Omental fat pad (tissue), 4 donors: ENCODE data around the gene GHRHR. TPM values are rescaled to one million over a fixed set of nuclear protein-coding genes. Genes with fewer than 3 reads are reported as not detected.

Source experiments
- ATAC-seq: fragments of 150-250 bp; one replicate; pipeline ENCODE4 v1.9.1; 2016; ENCODE audit warnings: mild to moderate bottlenecking, moderate library complexity; ENCODE audit not compliant: low FRiP score
- DNase-seq: peaks from one replicate; pipeline ENCODE4 v3.0.0-alpha.2; 2019; ENCODE audit warnings: low spot score
- CTCF ChIP-seq, 3 donors: fragments of 450-650 bp; IDR thresholded peaks; one replicate each; pipeline ENCODE4 v1.5.1; 2016 to 2017; ENCODE audit warnings: antibody characterized with exemption in 3 of 3, mild to moderate bottlenecking in 3 of 3, moderate library complexity in 2 of 3
- total RNA-seq, 4 donors: library from RNA; depleted of rRNA; stranded (reverse); fragments of >200 nt; gene quantifications; one replicate each; pipeline ENCODE4 v1.1.0, GENCODE V29; 2016

The GHRHR gene
- total RNA-seq, 4 donors from 2014 or later: not detected

GRCh38 chr7:30923774-30924413 is 39.9 kb upstream of the GHRHR start:
- no peak for TF ChIP-seq CTCF (IDR thresholded peaks at IDR 0.05)
- DNase-seq (peak; percentile 9), ATAC-seq (no peak)

GRCh38 chr7:30924624-30925023 is 39.1 kb upstream of the GHRHR start:
- ATAC-seq (no peak), DNase-seq (peak; percentile 7)
- TF ChIP-seq CTCF (IDR thresholded peaks at IDR 0.05): no peak

GRCh38 chr7:30925117-30925516 is 38.6 kb upstream of the GHRHR start:
- no peak for TF ChIP-seq CTCF (IDR thresholded peaks at IDR 0.05)
- peak; percentile 4 for DNase-seq
- no peak for ATAC-seq

DNA sequence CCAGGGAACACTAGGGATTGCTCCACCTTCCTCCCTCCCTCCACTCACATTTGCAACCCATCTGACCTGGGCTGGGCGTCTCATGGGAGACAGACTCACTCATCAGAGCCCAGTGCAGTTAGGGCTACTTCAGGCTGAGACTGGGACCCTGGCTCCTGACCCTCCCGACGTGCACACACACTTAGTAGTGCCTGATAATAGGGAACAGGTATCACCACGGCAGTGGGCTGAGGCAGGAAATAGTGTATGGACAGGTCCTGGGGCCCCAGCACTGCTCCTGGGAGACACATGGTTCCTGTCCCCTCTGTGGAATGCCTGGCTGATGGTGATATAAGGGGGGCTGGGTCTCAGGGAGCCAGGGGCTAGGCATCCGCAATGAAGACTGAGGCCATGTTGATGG is 37.8 kb upstream of the GHRHR start:
- DNase-seq (no peak), ATAC-seq (no peak)
- no peak for TF ChIP-seq CTCF (IDR thresholded peaks at IDR 0.05)

GRCh38 chr7:30926313-30926712 is 37.4 kb upstream of the GHRHR start:
- peak; percentile 16 for DNase-seq
- no peak for TF ChIP-seq CTCF (IDR thresholded peaks at IDR 0.05)
- ATAC-seq: no peak

- ATAC-seq (no peak), DNase-seq (no peak)
- no peak for TF ChIP-seq CTCF (IDR thresholded peaks at IDR 0.05)
Measured at GRCh38 chr7:30927040-30927439, 36.7 kb upstream of the GHRHR start.

- DNase-seq (no peak), ATAC-seq (no peak)
- TF ChIP-seq CTCF (IDR thresholded peaks at IDR 0.05): no peak
Measured at GRCh38 chr7:30927559-30927958, 36.2 kb upstream of the GHRHR start.
